B cell (primary cell): ENCODE measurements around the gene ANOS1. TPM values are rescaled to one million over a fixed set of nuclear protein-coding genes. Genes with fewer than 3 reads are reported as not detected.

Experiments
- ATAC-seq: fragments of 200-7000 bp; cut with Tn5 transposase; one replicate; pipeline ENCODE4 v1.10.0; 2021; ENCODE audit warnings: low read depth, mild to moderate bottlenecking, moderate number of reproducible peaks, moderate library complexity
- CTCF ChIA-PET: fragments of 350-600 bp; sonication (Branson Sonifier 250); formaldehyde crosslinking; loops from one replicate; lab custom pipeline; 2021; ENCODE audit warnings: antibody characterized with exemption, inconsistent platforms; lab: Charles Lee
- POLR2A ChIA-PET: fragments of 350-600 bp; sonication (Branson Sonifier 250); formaldehyde crosslinking; loops from one replicate; lab custom pipeline; 2021; ENCODE audit warnings: antibody characterized with exemption; lab: Charles Lee
- DNase-seq: peaks from one replicate; pipeline ENCODE4 v3.0.0; 2013
- H2AFZ ChIP-seq: 2 replicates; pipeline ENCODE4 v1.6.1; 2012; ENCODE audit warnings: mild to moderate bottlenecking, low read depth, low read length; ENCODE audit not compliant: insufficient read depth, poor library complexity, severe bottlenecking
- H3K27ac ChIP-seq, 2 donors: 1 replicate in 1 of 2; 2 replicates in 1 of 2; pipeline ENCODE4 v1.5.1; 2012 to 2013; ENCODE audit warnings: low read length in 2 of 2, mild to moderate bottlenecking in 2 of 2, moderate library complexity in 1 of 2
- H3K27me3 ChIP-seq, 4 experiments: fragments of 200-600 bp in 1 of 4; sonication (generic) in 1 of 4; replicated peaks in 1 of 4; 1 replicate in 2 of 4; 2 replicates in 2 of 4; pipeline versions ENCODE4 v1.6.1 to v1.7.0; 2013 to 2016; ENCODE audit warnings: low read length in 3 of 4, mild to moderate bottlenecking in 2 of 4, mixed read lengths in 1 of 4, moderate library complexity in 1 of 4; ENCODE audit not compliant: insufficient read depth in 4 of 4, control insufficient read depth in 3 of 4; ENCODE audit errors: control extremely low read depth in 1 of 4
- H3K36me3 ChIP-seq, 2 experiments: replicated peaks in 1 of 2; 1 replicate in 1 of 2; 2 replicates in 1 of 2; pipeline versions ENCODE4 v1.6.1 to v1.7.1; 2013; ENCODE audit warnings: low read length in 1 of 2; ENCODE audit not compliant: insufficient read depth in 2 of 2, control insufficient read depth in 1 of 2; ENCODE audit errors: control extremely low read depth in 1 of 2, extremely low read depth in 1 of 2
- H3K4me1 ChIP-seq, 2 donors: fragments of 200-600 bp in 1 of 2; sonication (generic) in 1 of 2; 1 replicate in 1 of 2; 2 replicates in 1 of 2; pipeline versions ENCODE4 v1.5.1 to v1.6.1; 2013 to 2017; ENCODE audit warnings: low read length in 2 of 2; ENCODE audit not compliant: control insufficient read depth in 2 of 2, insufficient read depth in 2 of 2
- H3K4me2 ChIP-seq: replicated peaks from 2 replicates; pipeline ENCODE3; 2012; ENCODE audit warnings: mild to moderate bottlenecking, low read depth, low read length; ENCODE audit not compliant: poor library complexity, severe bottlenecking
- H3K4me3 ChIP-seq, 5 experiments: fragments of 200-600 bp in 1 of 5; sonication (generic) in 1 of 5; 1 replicate in 3 of 5; 2 replicates in 2 of 5; pipeline versions ENCODE4 v1.5.1 to v1.7.0; 2011 to 2016; ENCODE audit warnings: low read length in 4 of 5, mild to moderate bottlenecking in 4 of 5, low read depth in 2 of 5, control low read depth in 1 of 5, moderate library complexity in 1 of 5; ENCODE audit not compliant: insufficient read depth in 1 of 5; ENCODE audit errors: control extremely low read depth in 1 of 5, extremely low read depth in 1 of 5
- H3K79me2 ChIP-seq: fragments of 200-600 bp; sonication (generic); one replicate; pipeline ENCODE4 v1.6.0; 2016; ENCODE audit warnings: low read length; ENCODE audit not compliant: control insufficient read depth, insufficient read depth
- H3K9ac ChIP-seq: fragments of 200-600 bp; sonication (generic); 2 replicates; pipeline ENCODE4 v1.6.1; 2017; ENCODE audit warnings: mild to moderate bottlenecking, low read length, moderate library complexity
- H3K9me3 ChIP-seq, 3 donors: one replicate each; pipeline versions ENCODE4 v1.6.1 to v1.7.1; 2013; ENCODE audit warnings: low read length in 2 of 3; ENCODE audit not compliant: control insufficient read depth in 2 of 3, insufficient read depth in 1 of 3; ENCODE audit errors: control extremely low read depth in 1 of 3
- H4K20me1 ChIP-seq: 2 replicates; pipeline ENCODE4 v1.6.0; 2012; ENCODE audit warnings: mild to moderate bottlenecking, low read length; ENCODE audit not compliant: insufficient read depth, control insufficient read depth, poor library complexity, severe bottlenecking
- H3K27ac Mint-ChIP-seq: one replicate; pipeline ENCODE4 v1.8.0; 2021; ENCODE audit warnings: mixed read lengths
- H3K27me3 Mint-ChIP-seq: one replicate; pipeline ENCODE4 v1.8.0; 2021; ENCODE audit warnings: mixed read lengths
- H3K4me1 Mint-ChIP-seq: one replicate; pipeline ENCODE4 v1.8.0; 2021; ENCODE audit warnings: mixed read lengths
- H3K4me3 Mint-ChIP-seq: one replicate; pipeline ENCODE4 v1.8.0; 2021; ENCODE audit warnings: mixed read lengths
- H3K9me3 Mint-ChIP-seq: one replicate; pipeline ENCODE4 v1.8.0; 2022; ENCODE audit warnings: mixed read lengths; ENCODE audit not compliant: insufficient read depth
- CTCF ChIP-seq: fragments of 200-600 bp; IDR thresholded peaks from one replicate; pipeline ENCODE4 v1.8.0; 2022; ENCODE audit warnings: antibody characterized with exemption, mild to moderate bottlenecking
- EZH2 ChIP-seq: IDR thresholded peaks from 2 replicates; pipeline ENCODE4 v1.6.1; 2012; ENCODE audit warnings: borderline replicate concordance, low read depth, mild to moderate bottlenecking, moderate library complexity, low read length; ENCODE audit not compliant: insufficient read depth, poor library complexity, severe bottlenecking
- WGBS: methylation state at CpG from one replicate; pipeline ENCODE4 v1.1.5; 2013; ENCODE audit warnings: missing lambda C conversion rate; ENCODE audit not compliant: insufficient coverage; 5-methylcytosine and 5-hydroxymethylcytosine counted together
- intact Hi-C: fragments of 100-400 bp; cut with micrococcal nuclease; formaldehyde crosslinking; loops from one replicate; pipeline ENCODE4 v1.10.0; 2022
- polyA plus RNA-seq: library from polyadenylated mRNA; depleted of rRNA; stranded (reverse); fragments of >200 nt; gene quantifications from 2 replicates; pipeline ENCODE4 v1.2.3, GENCODE V29; 2012
- total RNA-seq, 2 donors: library from RNA; stranded (reverse); fragments of 120-200 nt in 1 of 2; gene quantifications; 1 replicate in 1 of 2; 2 replicates in 1 of 2; pipeline versions ENCODE4 v1.2.3 to v1.2.4, GENCODE V29; 2013 to 2022

Gene ANOS1
- total and polyA plus RNA-seq, 2 donors (not counting 1 experiment from before 2014, with no cell fraction given): 0.10 TPM; not detected in 1

DNA sequence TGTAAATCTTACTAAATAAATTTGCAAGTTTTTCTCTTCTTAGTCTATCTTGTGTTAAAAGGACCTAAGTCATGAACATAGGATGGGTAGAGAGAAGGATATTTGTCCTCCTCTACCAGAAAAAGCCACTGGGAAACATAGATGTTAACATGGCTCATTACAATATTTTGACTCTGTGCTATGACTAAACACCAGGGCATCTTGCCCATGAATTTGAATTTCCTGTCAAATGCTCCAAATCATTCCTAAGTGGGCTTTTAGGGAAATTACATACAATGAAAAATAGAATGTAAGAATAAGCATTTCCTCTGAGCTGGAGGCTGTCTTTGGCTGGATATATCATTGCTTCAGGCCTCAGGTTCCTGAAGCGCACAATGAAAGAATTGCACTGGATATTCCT is 39.1 kb downstream of the ANOS1 start:
- Histone ChIP-seq H3K27me3 (no peaks in the 10 kb centered on the region), H3K4me3 (no peak overlapping the region), H3K79me2 (no peaks in the 10 kb centered on the region), H3K9ac (no peak overlapping the region), H3K27ac (no peak overlapping the region), H3K9me3 (peaks cover 0 to 2% (median 0%) of the 10 kb centered on the region in 3 donors), H3K4me2 (no peak overlapping the region), H3K36me3 (no peaks in the 10 kb centered on the region), H4K20me1 (no peaks in the 10 kb centered on the region), H2AFZ (no peak overlapping the region), H3K4me1 (no peaks in the 10 kb centered on the region)
- intact Hi-C loops: no loop called here
- ChIA-PET CTCF (no interaction called here), POLR2A (no interaction called here)
- peaks cover 3% of the 10 kb centered on the region for H3K27me3 Mint-ChIP-seq
- ATAC-seq: no peak
- no CpG with 5 or more reads among the region's 1 CpG for whole genome bisulfite sequencing
- DNase-seq: no peak
- TF ChIP-seq CTCF (no peak), EZH2 (no peak)
- no peak overlapping the region for H3K4me3 Mint-ChIP-seq
- H3K27ac Mint-ChIP-seq: no peak overlapping the region
- no peaks in the 10 kb centered on the region for H3K9me3 Mint-ChIP-seq
- H3K4me1 Mint-ChIP-seq: no peaks in the 10 kb centered on the region

DNA sequence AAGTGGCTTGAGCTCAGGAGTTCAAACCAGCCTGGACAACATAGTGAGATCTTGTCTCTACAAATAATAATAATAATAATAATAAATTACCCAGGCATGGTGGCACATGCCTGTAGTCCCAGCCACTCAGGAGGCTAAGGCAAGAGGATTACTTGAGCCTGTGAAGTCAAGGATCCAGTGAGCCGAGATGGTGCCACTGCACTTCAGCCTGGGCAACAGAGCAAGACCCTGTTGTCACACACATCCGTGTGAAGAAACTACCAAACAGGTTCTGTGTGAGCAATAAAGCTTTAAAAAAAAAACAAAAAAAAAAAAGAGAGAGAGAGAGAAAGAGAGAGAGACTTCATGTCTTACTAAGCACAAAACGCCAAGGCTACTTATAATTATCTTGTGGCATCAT is 42.5 kb downstream of the ANOS1 start:
- Histone ChIP-seq H3K27ac (no peak overlapping the region), H3K9me3 (peaks cover 0 to 2% (median 0%) of the 10 kb centered on the region in 3 donors), H2AFZ (no peak overlapping the region), H3K4me2 (no peak overlapping the region), H4K20me1 (no peaks in the 10 kb centered on the region), H3K4me1 (no peaks in the 10 kb centered on the region), H3K79me2 (no peaks in the 10 kb centered on the region), H3K36me3 (no peaks in the 10 kb centered on the region), H3K4me3 (no peak overlapping the region), H3K9ac (no peak overlapping the region), H3K27me3 (no peaks in the 10 kb centered on the region)
- ATAC-seq (no peak), DNase-seq (no peak)
- CTCF ChIA-PET: no interaction called here
- Mint-ChIP-seq H3K4me1 (no peaks in the 10 kb centered on the region), H3K4me3 (no peak overlapping the region), H3K27me3 (peaks cover 3% of the 10 kb centered on the region), H3K9me3 (no peaks in the 10 kb centered on the region), H3K27ac (no peak overlapping the region)
- TF ChIP-seq EZH2: no peak
- no peak for TF ChIP-seq CTCF
- POLR2A ChIA-PET: no interaction called here
- intact Hi-C loops: no loop called here
- 100% methylated on average over 1 of the region's 3 CpGs for WGBS
